K562 (cell line): Measurements from ENCODE around the gene HIVEP2. TPM values are rescaled to one million over a fixed set of nuclear protein-coding genes. Genes with fewer than 3 reads are reported as not detected.

Experiments used
- ATAC-seq: fragments of 200-7000 bp; cut with Tn5 transposase; 3 replicates; pipeline ENCODE4 v1.9.1; 2020; ENCODE audit warnings: moderate library complexity
- BruUV-seq: library from RNA; stranded (reverse); fragments of 400-500 nt; replicated peaks from 2 replicates; lab custom pipeline; 2021; lab: Mats Ljungman, UMichigan
- CTCF ChIA-PET: fragments of 300-600 bp; formaldehyde crosslinking; extraction: SDS; loops from one replicate; lab custom pipeline; 2021; ENCODE audit warnings: low intra/inter-chr PET ratio; lab: Yijun Ruan, JAX
- POLR2A ChIA-PET: fragments of 300-600, 350-650 bp; sonication (Branson Sonifier 250); formaldehyde crosslinking; extraction: SDS; loops from one replicate; lab custom pipeline; 2021; ENCODE audit warnings: antibody characterized with exemption, inconsistent platforms; lab: Yijun Ruan, JAX
- DNase-seq, 4 experiments: peaks; one replicate each; pipeline versions ENCODE4 v3.0.0 to v3.0.0-alpha.2; 2011 to 2018; ENCODE audit warnings: low spot score in 3 of 4, mixed read lengths in 3 of 4; ENCODE audit errors: extremely low read depth in 1 of 4
- FAIRE-seq: peaks from 2 replicates; lab custom pipeline; 2011; peaks lifted over from hg19 to GRCh38; lab: Jason Lieb, UNC
- H2AFZ ChIP-seq: 2 replicates; pipeline ENCODE4 v1.6.0; 2011; ENCODE audit warnings: low read depth, low read length, control low read depth, inconsistent platforms
- H3K27ac ChIP-seq: fragments of 200-600 bp; 3 replicates; pipeline ENCODE4 v1.8.0; 2011; ENCODE audit warnings: low read depth, mild to moderate bottlenecking, control low read depth, inconsistent platforms, low read length, moderate library complexity, mixed read lengths; ENCODE audit errors: extremely low read depth
- H3K27me3 ChIP-seq, 2 experiments: fragments of 300-600 bp in 1 of 2; 2 replicates in 1 of 2; 3 replicates in 1 of 2; pipeline versions ENCODE4 v1.6.0 to v1.8.0; 2011; ENCODE audit warnings: inconsistent platforms in 2 of 2, low read length in 2 of 2, mild to moderate bottlenecking in 1 of 2, mixed read lengths in 1 of 2, moderate library complexity in 1 of 2; ENCODE audit not compliant: control insufficient read depth in 2 of 2, insufficient read depth in 2 of 2
- H3K36me3 ChIP-seq: fragments of 300-600 bp; 3 replicates; pipeline ENCODE4 v1.8.0; 2011; ENCODE audit warnings: mild to moderate bottlenecking, low read length, inconsistent platforms; ENCODE audit not compliant: control insufficient read depth, insufficient read depth
- H3K4me1 ChIP-seq, 2 experiments: fragments of 200-600 bp in 1 of 2; replicated peaks in 1 of 2; 2 replicates in 1 of 2; 3 replicates in 1 of 2; pipeline versions ENCODE4 v1.5.1 to v1.8.0; 2011; ENCODE audit warnings: inconsistent platforms in 2 of 2, low read length in 2 of 2, mild to moderate bottlenecking in 1 of 2, mixed read lengths in 1 of 2, moderate library complexity in 1 of 2; ENCODE audit not compliant: control insufficient read depth in 2 of 2, insufficient read depth in 2 of 2
- H3K4me2 ChIP-seq: 2 replicates; pipeline ENCODE4 v1.6.1; 2011; ENCODE audit warnings: low read length, control low read depth, inconsistent platforms, mixed read lengths; ENCODE audit not compliant: insufficient read depth
- H3K4me3 ChIP-seq: fragments of 200-600 bp; sonication (generic), shearing (Covaris generic); 2 replicates; pipeline ENCODE4 v1.5.1; 2016; ENCODE audit warnings: control low read depth, inconsistent platforms
- H3K79me2 ChIP-seq: fragments of 200-600 bp; 3 replicates; pipeline ENCODE4 v1.8.0; 2011; ENCODE audit warnings: low read length, inconsistent platforms; ENCODE audit not compliant: control insufficient read depth, insufficient read depth
- H3K9ac ChIP-seq, 2 experiments: 2 replicates each; pipeline versions ENCODE4 v1.6.0 to v1.6.1; 2011; ENCODE audit warnings: low read depth in 2 of 2, low read length in 2 of 2, control low read depth in 1 of 2, inconsistent platforms in 1 of 2, mild to moderate bottlenecking in 1 of 2, mixed read lengths in 1 of 2; ENCODE audit not compliant: insufficient read depth in 1 of 2
- H3K9me1 ChIP-seq: one replicate; pipeline ENCODE4 v1.6.0; 2011; ENCODE audit warnings: inconsistent platforms, mild to moderate bottlenecking, low read length, moderate library complexity; ENCODE audit not compliant: control insufficient read depth, insufficient read depth
- H3K9me3 ChIP-seq: replicated peaks from 2 replicates; pipeline ENCODE4 v1.5.1; 2011; ENCODE audit warnings: low read depth, low read length, inconsistent platforms; ENCODE audit not compliant: control insufficient read depth, insufficient read depth
- H4K20me1 ChIP-seq: replicated peaks from 2 replicates; pipeline ENCODE4 v1.6.1; 2011; ENCODE audit warnings: low read length, inconsistent platforms, mixed read lengths; ENCODE audit not compliant: control insufficient read depth, insufficient read depth
- BACH1 ChIP-seq: fragments of 200-800 bp; sonication (Bioruptor generic); IDR thresholded peaks from 2 replicates; pipeline ENCODE4 v1.6.1; 2016; ENCODE audit warnings: missing genetic modification characterization, missing compliant biosample characterization
- BRCA1 ChIP-seq, 2 experiments: fragments of 450-650 bp in 1 of 2; sonication (generic) in 1 of 2; formaldehyde crosslinking in 1 of 2; IDR thresholded peaks; 2 replicates each; pipeline versions ENCODE4 v1.5.0 to v1.6.1; 2017 to 2020; ENCODE audit warnings: mild to moderate bottlenecking in 1 of 2, missing genetic modification reagents in 1 of 2
- FOXA1 ChIP-seq: fragments of 450-650 bp; IDR thresholded peaks from 2 replicates; pipeline ENCODE4 v1.6.1; 2016; ENCODE audit warnings: mild to moderate bottlenecking, borderline replicate concordance
- GATAD2B ChIP-seq: fragments of 450-650 bp; IDR thresholded peaks from 2 replicates; pipeline ENCODE4 v1.6.1; 2017; ENCODE audit warnings: mild to moderate bottlenecking, borderline replicate concordance
- IFI16 ChIP-seq: fragments of 250-450 bp; sonication (Bioruptor Pico); IDR thresholded peaks from 2 replicates; pipeline ENCODE4 v2.1.2; 2022; ENCODE audit warnings: mild to moderate bottlenecking, inconsistent platforms
- KAT7 ChIP-seq: sonication (generic); formaldehyde crosslinking; IDR thresholded peaks from 2 replicates; pipeline ENCODE4 v1.8.0; 2022; ENCODE audit warnings: missing genetic modification reagents, mild to moderate bottlenecking, borderline replicate concordance
- NCOA1 ChIP-seq: fragments of 450-650 bp; IDR thresholded peaks from 2 replicates; pipeline ENCODE4 v1.6.1; 2016; ENCODE audit warnings: low read depth
- SNAPC5 ChIP-seq: fragments of 250-450 bp; sonication (Bioruptor Pico); IDR thresholded peaks from 2 replicates; pipeline ENCODE4 v1.8.0; 2021; ENCODE audit warnings: moderate library complexity, mild to moderate bottlenecking, inconsistent platforms
- ZBTB9 ChIP-seq: fragments of 450-650 bp; formaldehyde crosslinking; IDR thresholded peaks from 2 replicates; pipeline ENCODE4 v1.4.0; 2020; ENCODE audit warnings: mild to moderate bottlenecking, moderate library complexity
- ZNF347 ChIP-seq: fragments of 450-650 bp; formaldehyde crosslinking; IDR thresholded peaks from 2 replicates; pipeline ENCODE4 v1.4.0; 2020; ENCODE audit warnings: low read depth, mild to moderate bottlenecking, moderate library complexity
- ZNF444 ChIP-seq: fragments of 250-450 bp; sonication (Bioruptor Pico); IDR thresholded peaks from 2 replicates; pipeline ENCODE4 v1.4.0; 2020; ENCODE audit warnings: mild to moderate bottlenecking, moderate library complexity
- ZNF77 ChIP-seq: fragments of 250-450 bp; sonication (Bioruptor Pico); IDR thresholded peaks from 2 replicates; pipeline ENCODE4 v1.5.0; 2020
- WGBS: fragments of 100-300 bp; shearing (Covaris generic); methylation state at CpG from one replicate; pipeline ENCODE4 v1.1.6; 2016; ENCODE audit warnings: low coverage, mixed read lengths; ENCODE audit not compliant: insufficient coverage; ENCODE audit errors: missing lambda C conversion rate; 5-methylcytosine and 5-hydroxymethylcytosine counted together
- in situ Hi-C: fragments of 300-500 bp; cut with MboI; formaldehyde crosslinking; loops from 4 replicates; pipeline ENCODE4 v1.15.0; 2018; ENCODE audit warnings: inconsistent platforms, mixed read lengths
- intact Hi-C: fragments of 100-400 bp; cut with micrococcal nuclease; formaldehyde crosslinking; loops from 2 replicates; pipeline ENCODE4 v1.14.2; 2022
- polyA plus RNA-seq, 8 experiments: library from polyadenylated mRNA; depleted of rRNA in 4 of 8; stranded (reverse) in 5 of 8; unstranded in 3 of 8; fragments of >200 nt; fragmentation: Nextera tagmentation in 2 of 8; fragmentation: Illumina TruSeq in 1 of 8; extraction: Ambion mirVana in 2 of 8; extraction: Trizol in 1 of 8; gene quantifications; 2 replicates each; pipeline versions ENCODE4 v1.2.1 to v1.2.3, GENCODE V29; 2011 to 2014; ENCODE audit warnings: inconsistent platforms in 1 of 8, missing spikeins in 1 of 8
- total RNA-seq, 7 experiments: library from RNA; depleted of rRNA in 6 of 7; stranded (reverse); fragments of >200 nt in 6 of 7; fragmentation: Illumina TruSeq in 2 of 7; extraction: Trizol in 2 of 7; gene quantifications; 2 replicates each; pipeline versions ENCODE4 v1.2.1 to v1.2.3, GENCODE V29; 2011 to 2021; ENCODE audit warnings: low replicate concordance in 1 of 7
- TF ChIP-seq, protein P1 (sequence below): sonication (generic); formaldehyde crosslinking; IDR thresholded peaks from 2 replicates; pipeline ENCODE4 v1.8.0; 2023; ENCODE audit warnings: missing genetic modification reagents, mild to moderate bottlenecking, borderline replicate concordance
- TF ChIP-seq, protein P2 (sequence below): fragments of 250-450 bp; sonication (Bioruptor Pico); IDR thresholded peaks from 2 replicates; pipeline ENCODE4 v1.5.0; 2020; ENCODE audit warnings: mild to moderate bottlenecking

Gene HIVEP2
- total and polyA plus RNA-seq, 9 of the 15 experiments (the other 6 are each of a cell fraction or from before 2014, with no cell fraction given), result under 0.01 to 1.2 (median 0.31) TPM

DNA sequence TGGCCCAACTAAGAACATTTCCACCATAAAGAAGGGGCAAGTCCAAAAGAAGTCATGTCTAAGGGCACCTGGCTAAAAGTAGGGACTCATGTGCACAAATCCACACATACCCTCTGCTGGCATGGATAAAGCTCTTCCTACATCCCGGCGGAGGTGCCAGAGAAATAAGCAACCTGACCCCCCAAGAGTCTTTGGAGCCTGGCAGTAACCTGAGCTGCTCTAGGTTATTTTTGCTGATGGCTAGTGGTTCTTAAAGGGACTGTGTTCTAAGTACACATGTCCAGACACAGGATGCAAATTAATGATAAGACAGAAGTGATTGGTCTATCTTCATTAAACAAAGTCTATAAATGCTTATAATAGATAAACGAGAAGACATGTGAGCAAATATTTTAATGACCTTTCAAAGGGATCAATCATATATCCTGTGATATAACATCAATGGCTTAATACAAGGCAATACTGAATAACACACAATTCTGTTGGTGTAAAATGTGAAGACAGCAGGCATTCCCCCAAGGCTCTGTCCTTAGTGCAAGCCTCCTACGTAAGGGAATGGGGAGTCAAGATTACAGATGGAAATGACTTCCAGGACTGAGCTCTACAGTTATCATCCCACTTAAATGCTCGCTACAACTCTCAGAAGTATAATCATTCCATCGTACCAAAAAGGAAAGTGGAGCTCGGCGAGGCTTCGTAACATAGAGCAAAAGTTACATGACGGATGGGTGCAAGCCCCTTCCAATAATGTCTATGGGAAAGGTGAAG is 52.5 kb downstream of the HIVEP2 start:
- H3K36me3 ChIP-seq, result no peaks in the 10 kb centered on the region
- no peak overlapping the region for H3K4me3 ChIP-seq
- H3K9me3 ChIP-seq, result no peaks in the 10 kb centered on the region
- in situ Hi-C loops (no loop called here), intact Hi-C loops (no loop called here)
- ATAC-seq, result no peak
- no peak for FAIRE-seq
- no peaks in the 10 kb centered on the region for H4K20me1 ChIP-seq
- 6% methylated on average over 10 of the region's 10 CpGs for WGBS
- H3K4me2 ChIP-seq, result no peak overlapping the region
- no peak overlapping the region for H2AFZ ChIP-seq
- no peak overlapping the region for H3K9ac ChIP-seq
- ChIA-PET POLR2A (no interaction called here), CTCF (no interaction called here)
- peaks cover 0 to 5% of the 10 kb centered on the region in 2 experiments; a peak in 1 of 5 replicates for H3K27me3 ChIP-seq
- no TSS peak for BruUV-seq
- DNase-seq, result no peak
- no peaks in the 10 kb centered on the region for H3K79me2 ChIP-seq
- H3K27ac ChIP-seq, result no peak overlapping the region
- no peaks in the 10 kb centered on the region for H3K9me1 ChIP-seq
- no peaks in the 10 kb centered on the region for H3K4me1 ChIP-seq
- TF ChIP-seq BACH1 (no peak), BRCA1 (IDR thresholded peaks at IDR 0.05) (no peak), BRCA1 (CRISPR knock-in tag; IDR thresholded peaks at IDR 0.05) (no peak), ZBTB9 (CRISPR knock-in tag) (no peak), ZNF444 (CRISPR knock-in tag) (no peak), IFI16 (CRISPR knock-in tag) (no peak), KAT7 (CRISPR knock-in tag) (no peak), SNAPC5 (CRISPR knock-in tag) (no peak), GATAD2B (no peak), FOXA1 (no peak), NCOA1 (no peak), ZNF77 (CRISPR knock-in tag) (no peak), ZNF347 (CRISPR knock-in tag) (no peak)
- TF ChIP-seq, protein P1, sequence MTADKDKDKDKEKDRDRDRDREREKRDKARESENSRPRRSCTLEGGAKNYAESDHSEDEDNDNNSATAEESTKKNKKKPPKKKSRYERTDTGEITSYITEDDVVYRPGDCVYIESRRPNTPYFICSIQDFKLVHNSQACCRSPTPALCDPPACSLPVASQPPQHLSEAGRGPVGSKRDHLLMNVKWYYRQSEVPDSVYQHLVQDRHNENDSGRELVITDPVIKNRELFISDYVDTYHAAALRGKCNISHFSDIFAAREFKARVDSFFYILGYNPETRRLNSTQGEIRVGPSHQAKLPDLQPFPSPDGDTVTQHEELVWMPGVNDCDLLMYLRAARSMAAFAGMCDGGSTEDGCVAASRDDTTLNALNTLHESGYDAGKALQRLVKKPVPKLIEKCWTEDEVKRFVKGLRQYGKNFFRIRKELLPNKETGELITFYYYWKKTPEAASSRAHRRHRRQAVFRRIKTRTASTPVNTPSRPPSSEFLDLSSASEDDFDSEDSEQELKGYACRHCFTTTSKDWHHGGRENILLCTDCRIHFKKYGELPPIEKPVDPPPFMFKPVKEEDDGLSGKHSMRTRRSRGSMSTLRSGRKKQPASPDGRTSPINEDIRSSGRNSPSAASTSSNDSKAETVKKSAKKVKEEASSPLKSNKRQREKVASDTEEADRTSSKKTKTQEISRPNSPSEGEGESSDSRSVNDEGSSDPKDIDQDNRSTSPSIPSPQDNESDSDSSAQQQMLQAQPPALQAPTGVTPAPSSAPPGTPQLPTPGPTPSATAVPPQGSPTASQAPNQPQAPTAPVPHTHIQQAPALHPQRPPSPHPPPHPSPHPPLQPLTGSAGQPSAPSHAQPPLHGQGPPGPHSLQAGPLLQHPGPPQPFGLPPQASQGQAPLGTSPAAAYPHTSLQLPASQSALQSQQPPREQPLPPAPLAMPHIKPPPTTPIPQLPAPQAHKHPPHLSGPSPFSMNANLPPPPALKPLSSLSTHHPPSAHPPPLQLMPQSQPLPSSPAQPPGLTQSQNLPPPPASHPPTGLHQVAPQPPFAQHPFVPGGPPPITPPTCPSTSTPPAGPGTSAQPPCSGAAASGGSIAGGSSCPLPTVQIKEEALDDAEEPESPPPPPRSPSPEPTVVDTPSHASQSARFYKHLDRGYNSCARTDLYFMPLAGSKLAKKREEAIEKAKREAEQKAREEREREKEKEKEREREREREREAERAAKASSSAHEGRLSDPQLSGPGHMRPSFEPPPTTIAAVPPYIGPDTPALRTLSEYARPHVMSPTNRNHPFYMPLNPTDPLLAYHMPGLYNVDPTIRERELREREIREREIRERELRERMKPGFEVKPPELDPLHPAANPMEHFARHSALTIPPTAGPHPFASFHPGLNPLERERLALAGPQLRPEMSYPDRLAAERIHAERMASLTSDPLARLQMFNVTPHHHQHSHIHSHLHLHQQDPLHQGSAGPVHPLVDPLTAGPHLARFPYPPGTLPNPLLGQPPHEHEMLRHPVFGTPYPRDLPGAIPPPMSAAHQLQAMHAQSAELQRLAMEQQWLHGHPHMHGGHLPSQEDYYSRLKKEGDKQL (CRISPR knock-in tag), result no peak
- TF ChIP-seq, protein P2, sequence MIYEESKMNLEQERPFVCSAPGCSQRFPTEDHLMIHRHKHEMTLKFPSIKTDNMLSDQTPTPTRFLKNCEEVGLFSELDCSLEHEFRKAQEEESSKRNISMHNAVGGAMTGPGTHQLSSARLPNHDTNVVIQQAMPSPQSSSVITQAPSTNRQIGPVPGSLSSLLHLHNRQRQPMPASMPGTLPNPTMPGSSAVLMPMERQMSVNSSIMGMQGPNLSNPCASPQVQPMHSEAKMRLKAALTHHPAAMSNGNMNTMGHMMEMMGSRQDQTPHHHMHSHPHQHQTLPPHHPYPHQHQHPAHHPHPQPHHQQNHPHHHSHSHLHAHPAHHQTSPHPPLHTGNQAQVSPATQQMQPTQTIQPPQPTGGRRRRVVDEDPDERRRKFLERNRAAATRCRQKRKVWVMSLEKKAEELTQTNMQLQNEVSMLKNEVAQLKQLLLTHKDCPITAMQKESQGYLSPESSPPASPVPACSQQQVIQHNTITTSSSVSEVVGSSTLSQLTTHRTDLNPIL, result no peak
